HG03280 (cell line): Measurements from ENCODE around the gene KLHL30.

Experiments
- ATAC-seq: cut with Tn5 transposase; IDR thresholded peaks from one replicate; pipeline ENCODE4 v1.9.1; 2021; ENCODE audit warnings: mild to moderate bottlenecking, moderate library complexity; ENCODE audit not compliant: unreplicated experiment

KLHL30 gene, protein sequence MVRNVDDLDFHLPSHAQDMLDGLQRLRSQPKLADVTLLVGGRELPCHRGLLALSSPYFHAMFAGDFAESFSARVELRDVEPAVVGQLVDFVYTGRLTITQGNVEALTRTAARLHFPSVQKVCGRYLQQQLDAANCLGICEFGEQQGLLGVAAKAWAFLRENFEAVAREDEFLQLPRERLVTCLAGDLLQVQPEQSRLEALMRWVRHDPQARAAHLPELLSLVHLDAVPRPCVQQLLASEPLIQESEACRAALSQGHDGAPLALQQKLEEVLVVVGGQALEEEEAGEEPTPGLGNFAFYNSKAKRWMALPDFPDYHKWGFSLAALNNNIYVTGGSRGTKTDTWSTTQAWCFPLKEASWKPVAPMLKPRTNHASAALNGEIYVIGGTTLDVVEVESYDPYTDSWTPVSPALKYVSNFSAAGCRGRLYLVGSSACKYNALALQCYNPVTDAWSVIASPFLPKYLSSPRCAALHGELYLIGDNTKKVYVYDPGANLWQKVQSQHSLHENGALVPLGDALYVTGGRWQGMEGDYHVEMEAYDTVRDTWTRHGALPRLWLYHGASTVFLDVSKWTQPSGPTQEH

DNA sequence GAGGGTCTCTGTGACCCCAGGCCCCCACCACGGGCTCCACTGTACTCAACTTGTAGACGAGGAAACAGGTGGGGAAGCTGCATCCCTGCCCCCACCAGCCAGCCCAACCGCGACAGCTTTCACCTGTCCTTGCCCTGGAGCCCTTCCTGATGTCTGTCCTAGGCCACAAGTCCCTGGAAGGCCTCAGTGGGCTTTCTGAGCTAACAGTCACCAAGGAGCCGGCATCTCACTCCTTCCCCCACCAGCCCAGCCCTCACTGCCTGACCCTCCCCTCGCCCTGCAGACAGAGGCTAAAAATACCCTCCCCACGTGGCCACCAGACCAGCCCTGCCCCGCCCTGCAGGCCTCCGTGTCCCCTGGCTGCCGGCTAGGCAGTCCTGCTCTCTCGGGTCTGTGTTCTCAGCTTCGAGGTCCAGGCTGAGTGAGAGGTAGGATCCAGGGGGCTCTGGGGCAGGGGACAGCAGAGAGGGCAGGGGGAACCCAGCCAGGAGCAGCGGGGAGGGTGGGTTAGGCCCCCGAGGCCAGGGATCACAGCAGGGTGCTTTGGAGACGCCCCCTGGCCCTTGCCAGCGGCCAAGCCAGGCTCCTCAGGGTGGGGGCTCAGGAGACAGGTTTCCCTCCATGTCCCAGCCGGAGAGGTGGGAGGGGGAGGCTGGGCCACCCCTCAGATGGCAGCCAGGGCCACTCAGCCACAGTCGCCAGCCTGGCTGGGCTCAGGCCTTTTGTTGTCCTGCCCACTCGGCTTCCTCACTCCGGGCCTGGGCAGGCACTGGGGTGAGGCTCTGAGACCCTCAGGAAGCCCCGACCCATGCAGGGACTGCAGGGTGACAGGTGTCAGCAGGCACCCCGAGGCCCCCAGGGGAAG lies at the start of gene KLHL30:
Gene KLHL30 (plus strand): TSS at position 338 of the 865 bp plus-strand sequence. CDS start 2,087 bp downstream, outside the sequence.
- ATAC-seq = no peak

DNA sequence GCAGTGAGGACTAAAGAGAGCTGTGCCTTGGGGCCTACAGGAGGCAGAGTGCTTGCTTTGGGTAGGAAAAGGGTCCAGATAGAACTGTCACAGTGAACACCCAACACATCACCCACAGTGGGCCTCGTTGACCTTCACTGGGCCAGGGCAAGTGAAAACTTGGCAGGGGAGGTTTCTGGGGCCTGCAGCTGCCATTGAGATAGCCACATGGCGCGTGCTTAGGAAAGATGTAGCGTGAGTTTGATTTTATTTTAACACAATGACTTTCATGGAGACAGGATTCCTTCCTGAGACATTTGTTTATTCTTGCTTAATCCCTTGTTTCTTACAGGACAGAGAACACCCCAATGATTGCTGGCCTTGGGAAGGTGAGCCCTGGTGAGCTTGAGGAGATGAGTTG lies 47.6 kb upstream of the KLHL30 start:
- no peak for ATAC-seq

DNA sequence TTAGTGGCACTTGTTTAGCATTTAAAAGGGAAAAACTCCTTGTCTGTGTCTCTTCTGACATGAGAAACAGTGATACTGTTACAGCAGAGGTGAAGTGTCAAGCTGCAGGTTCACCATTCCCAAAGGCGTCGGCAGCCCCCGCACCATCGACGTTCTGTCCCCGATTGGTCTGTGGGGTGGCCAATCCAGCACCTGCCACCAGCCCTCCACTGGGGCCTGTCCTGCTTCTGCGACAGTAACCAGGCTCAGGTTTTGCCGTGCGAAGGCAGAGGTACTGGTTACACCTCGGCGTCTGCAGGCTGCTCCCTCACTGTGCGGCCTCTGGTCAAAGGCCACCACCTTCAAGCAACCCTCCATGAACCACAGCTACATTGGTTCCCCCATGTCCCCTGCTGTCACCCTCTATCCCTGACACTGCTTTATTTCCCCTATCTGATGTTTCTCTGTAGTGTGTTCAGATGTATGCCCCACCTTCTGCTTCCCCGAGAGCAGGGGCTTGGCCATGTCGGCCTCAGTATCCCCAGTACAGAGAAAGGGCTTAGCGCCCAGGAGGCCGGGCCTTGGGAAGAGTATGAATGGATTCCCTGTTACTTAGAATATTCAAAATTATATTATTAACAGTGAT lies 46.9 kb upstream of the KLHL30 start:
- ATAC-seq = no peak

DNA sequence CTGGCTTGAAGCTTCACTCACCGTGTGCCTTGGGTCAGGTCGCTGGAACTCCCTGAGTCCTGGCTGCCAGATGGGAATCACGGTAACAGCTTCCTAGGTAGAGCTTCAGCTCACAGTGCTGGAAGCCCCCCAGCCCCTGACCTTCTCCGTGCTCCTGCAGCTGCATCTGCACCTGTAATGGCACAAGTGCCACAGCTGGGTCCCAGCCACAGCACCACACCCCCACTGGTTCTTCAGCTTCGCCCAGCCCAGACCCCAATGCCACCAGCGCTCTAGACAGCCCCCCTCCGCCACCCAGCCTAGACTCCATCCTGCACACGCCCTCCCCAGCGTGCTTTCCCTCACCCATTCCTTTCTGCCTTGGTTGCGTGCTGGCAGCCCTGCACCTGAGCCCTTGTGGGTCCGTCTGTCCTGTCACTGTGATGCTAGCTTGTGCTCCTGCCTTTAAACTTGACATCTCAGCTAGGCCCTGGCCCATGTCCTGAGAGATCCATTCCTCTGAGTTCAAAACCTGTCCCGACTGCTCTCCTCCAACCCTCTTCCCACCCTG lies 45.9 kb upstream of the KLHL30 start:
- no peak for ATAC-seq

DNA sequence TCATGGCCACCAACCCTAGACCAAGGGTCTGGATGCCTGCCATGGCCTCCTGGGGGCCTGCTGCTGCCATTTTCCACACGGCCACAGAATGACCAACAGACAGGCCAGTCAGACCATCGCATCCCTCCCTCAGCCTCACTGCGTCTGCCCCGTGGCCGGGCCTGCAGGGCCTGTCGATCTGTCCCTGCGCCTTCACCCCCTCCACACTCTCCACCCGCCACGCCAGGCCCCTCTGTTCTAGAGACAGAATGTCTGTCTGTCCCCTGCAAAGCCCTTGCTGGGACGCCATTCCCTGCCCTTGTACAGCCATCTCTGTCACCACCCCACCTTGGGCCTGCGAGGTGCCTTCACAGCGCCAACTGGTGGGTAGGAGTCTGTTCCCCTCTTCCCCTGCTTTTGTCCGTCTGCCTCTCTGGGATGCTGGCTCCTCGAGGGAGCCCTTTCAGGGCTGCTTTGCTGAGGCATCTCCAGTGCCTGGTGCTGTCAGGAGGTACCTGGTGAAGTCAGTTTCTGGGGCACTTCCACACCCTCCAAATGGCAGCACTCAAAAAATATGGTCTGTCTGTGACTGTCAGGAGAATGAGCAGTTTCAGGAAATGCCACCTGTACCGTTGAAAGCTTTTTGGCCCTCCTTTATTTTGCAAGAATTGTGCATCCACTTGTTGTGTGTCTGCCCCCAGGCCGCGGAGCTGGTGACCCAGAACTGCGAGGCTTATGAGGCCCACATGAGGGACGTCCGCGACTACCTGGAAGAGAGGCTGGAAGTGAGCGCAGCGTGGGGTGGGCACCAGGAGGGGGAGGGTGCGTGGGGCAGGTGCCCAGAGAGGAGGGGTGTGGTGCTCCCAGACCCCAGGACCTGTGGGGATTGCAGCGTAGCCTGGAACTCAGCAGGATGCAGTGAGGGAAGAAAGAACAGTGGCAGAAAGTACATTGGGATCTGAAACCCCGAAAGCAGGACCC lies 45.0 kb upstream of the KLHL30 start:
- no peak for ATAC-seq

DNA sequence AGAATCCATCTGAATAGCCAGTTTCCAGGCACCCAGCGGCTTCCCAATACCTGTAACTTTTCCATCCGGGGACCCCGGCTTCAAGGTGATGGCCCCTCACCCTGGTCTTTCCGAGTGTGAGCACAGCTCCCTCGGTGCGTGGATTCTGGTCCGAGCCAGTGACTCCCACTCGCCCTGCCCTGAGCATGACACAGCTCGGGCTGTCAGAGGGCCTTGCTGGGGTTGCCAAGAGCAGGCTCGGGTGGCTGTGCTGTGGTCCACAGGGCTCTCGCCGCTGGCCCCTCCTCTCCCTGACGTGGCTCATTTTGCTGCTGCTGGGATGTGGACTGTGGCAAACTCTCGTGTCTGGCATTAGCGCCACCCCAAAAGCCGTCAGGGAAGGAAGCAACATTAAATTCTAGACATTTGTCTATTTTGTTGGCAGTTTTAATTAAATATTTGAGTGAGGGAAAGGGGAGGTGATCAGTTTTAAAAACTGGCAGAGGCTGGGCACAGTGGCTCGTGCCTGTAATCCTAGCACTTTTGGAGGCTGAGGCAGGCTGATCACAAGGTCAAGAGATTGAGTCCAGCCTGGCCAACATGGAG lies 43.9 kb upstream of the KLHL30 start:
- no peak for ATAC-seq

DNA sequence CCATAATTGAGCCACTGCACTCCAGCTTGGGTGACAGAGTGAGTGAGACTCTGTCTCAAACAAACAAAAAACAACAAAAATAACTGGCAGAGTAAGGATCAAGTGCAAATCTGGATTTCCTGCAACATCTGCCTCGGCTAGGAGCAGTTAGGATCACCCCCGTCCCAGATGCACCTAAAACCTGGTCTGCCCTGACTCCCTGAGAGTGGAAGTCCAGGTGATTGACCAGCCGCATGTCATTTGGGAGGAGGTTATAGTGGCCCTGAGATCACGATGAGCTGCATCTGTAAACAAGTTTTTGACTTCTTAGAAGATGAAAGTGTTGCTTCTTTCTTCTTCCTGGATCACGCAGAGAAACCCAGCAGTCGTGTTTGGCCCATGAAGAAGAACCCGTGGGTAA lies 43.3 kb upstream of the KLHL30 start:
- no peak for ATAC-seq

DNA sequence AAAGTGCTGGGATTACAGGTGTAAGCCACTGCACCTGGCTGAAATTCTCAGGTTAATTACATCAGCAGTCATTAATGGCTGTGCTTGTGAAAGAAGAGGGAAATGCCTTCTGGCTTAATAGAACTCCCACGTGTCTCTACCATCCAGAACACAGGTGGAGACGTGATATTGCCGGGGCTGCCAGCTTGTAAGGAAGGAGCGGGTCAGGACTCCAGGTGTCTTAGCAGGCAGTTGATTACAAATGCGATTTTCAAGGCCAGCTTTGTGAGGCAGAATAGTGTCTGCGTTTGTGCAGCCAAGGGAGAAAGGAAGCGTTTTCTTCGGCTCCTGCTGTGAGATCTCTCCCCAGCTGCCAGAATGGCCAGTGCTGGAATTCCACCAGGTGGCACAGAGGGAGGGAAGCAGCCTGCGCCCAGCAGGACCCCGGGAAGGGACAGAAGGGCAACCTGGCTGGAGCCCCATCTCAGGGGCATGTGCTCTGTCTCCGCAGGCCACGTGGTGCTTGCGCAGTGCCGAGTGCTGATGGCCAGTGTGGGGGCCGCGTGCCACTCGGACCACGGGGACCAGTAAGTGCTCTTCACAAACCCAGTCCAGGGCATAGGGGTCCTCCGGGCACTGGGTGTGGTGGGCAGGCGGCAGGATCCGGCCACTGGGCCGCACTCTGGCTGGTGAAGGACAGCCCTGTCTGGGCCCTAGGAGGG lies 42.0 kb upstream of the KLHL30 start:
- ATAC-seq = no peak

DNA sequence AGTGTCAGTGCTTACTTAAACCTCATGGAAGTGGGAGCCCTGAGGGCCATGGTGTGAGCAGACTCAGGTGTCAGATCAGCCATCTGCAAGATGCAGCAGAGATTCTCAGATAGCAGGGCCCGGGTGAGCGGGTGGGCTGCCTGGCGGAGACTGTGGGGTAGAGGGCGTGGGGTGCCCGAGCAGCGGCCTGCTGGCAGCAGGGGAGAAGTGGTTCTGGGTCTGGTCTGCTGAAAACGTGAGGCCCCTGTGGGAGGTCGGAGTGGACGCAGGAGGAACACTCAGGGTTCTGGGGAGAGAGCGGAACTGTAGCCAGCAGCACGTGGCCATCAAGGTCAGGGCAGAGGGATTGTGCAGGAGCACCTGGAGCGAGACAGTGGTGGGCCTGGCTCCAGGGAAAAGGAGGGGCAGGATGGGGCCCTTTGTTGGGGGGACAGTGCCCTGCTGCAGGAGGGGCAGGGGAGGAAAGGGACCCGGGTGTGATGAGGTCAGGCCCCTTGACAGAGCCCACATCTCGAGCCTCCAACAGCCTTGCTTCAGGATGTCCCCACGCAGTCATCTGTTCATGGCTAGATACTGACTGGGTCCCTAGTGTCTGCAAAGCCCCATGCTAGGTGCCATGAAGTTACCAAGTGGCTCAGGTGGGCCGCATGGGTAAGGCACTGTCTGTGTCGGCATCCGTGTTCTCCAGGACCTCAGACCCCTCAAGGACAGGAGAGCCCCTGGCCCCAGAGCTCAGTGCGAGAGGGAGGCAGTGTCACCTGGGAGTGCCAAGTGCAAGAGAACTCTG lies 41.1 kb upstream of the KLHL30 start:
- ATAC-seq = no peak

DNA sequence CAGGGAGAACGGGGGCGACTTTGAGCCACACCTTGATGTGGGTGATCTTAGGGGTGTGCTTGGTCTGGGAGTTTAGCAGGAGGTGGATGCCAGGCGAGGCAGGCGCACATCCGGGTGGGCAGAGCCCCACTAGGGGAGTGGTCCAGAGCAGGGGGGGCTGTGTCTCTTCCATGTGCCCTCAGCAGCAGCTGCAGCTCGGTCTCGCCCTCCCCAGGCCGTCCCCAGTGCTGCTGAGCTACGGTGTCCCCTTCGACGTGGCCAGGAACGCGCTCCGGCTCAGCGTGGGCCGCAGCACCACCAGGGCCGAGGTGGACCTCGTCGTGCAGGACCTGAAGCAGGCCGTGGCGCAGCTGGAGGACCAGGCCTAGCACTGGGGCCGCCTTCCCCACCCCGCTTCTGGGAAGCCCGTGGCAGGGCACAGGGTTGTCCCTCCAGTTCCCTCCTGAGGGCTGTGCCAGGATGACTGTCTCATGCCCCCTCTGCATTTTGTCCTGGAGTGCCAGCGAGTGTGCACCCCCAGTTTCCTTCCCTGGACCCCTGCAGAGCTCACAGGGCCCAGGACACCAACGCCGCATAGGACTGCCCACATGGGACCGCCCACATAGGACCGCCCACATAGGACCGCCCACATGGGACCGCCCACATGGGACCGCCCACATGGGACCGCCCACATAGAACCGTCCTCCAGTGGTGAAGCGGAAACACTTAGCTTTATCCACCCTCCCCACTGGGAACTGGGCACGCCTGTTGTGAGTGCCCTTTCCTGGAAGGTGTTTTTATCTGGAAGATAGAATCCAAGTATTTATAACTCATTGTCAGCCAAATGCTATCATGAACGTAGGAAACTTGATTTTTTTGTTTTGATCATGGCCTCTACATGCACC lies 40.2 kb upstream of the KLHL30 start:
- no peak for ATAC-seq

DNA sequence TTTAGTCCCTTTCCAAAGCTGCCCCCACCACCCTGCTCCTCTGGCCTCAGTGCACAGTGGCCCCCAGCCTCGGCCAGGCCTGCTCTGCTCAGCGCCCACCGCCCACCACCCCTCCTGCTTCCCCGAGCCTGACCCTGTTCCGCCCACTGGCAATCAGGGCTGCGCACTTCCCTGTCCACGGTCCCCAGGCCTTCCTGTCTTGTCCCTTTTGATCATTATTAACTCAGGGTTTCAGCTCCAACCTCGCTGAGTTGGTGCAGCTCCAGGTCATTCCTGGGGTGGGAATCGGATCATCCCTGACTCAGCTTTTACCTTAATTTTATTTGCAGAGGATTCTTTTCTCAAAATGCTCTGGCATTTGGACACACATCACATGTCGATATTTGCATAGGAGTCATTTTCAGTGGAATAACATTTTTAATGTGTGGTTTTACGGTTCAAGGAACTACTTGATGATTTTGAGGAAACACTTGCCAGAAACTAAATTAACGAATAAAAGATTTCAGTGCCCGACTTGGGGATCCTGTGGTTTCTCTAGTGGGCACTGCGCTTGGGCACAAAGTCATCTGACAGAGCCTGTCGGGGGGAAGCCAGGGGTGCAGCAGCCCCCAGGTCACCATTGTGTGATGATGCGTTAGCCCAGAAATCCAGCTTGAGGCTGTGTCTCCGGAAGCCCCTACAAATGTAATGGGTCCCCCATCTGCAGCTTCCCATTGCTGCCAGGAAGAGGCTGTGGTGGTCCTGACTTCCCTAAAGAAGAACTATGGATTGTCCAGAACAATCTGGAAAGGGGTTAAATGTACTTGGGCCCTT lies 39.4 kb upstream of the KLHL30 start:
- ATAC-seq = no peak

DNA sequence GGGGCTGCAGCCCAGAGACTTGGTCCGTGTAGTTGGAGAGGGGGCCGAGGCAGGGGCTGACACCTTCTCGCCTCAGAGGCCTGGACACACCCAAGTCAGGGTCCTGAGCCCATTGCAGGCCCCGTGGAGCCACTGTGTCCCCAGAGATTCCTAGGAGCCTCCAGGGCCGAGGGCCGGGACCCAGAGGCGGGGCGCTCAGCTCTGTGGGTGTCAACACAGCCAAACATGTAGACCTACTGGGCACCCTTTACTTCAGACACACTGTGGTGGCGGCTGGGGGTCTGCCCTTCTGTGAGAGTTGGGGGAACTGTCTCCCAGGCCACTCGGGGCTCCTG lies 38.8 kb upstream of the KLHL30 start:
- no peak for ATAC-seq

DNA sequence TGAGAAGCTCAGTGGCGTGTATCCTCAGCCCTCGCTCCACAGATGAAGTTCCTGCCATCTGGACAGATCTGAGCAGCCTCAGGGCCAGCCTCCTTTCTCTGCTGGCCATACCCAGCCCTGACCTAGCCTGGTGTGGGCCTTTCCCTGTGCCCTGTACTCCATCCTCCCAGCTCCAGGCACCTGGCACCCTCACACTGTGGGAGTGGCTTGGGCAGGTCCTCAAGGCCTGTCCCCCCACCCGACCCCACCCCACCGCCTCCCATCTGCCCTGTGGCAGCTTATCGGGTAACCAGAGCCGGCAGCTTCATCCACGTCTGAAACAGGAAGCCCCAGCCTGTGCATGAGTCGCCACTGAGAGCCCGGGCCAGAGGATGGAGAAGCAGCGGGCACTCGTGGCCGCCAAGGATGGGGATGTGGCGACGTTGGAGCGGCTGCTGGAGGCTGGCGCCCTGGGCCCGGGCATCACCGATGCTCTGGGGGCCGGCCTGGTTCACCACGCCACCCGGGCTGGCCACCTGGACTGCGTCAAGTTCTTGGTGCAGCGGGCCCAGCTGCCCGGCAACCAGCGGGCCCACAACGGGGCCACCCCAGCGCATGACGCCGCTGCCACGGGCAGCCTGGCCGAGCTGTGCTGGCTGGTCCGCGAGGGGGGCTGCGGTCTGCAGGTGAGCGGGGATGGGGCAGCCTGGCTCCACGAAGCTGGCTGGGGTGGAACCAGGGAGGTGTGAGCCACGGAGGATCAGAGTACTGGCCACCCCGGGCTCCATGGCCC lies 38.2 kb upstream of the KLHL30 start, which contains the start of gene ESPNL:
Gene ESPNL (plus strand): TSS at position 292 of the 772 bp plus-strand sequence. CDS start 80 bp downstream, at position 372.
- ATAC-seq = no peak

DNA sequence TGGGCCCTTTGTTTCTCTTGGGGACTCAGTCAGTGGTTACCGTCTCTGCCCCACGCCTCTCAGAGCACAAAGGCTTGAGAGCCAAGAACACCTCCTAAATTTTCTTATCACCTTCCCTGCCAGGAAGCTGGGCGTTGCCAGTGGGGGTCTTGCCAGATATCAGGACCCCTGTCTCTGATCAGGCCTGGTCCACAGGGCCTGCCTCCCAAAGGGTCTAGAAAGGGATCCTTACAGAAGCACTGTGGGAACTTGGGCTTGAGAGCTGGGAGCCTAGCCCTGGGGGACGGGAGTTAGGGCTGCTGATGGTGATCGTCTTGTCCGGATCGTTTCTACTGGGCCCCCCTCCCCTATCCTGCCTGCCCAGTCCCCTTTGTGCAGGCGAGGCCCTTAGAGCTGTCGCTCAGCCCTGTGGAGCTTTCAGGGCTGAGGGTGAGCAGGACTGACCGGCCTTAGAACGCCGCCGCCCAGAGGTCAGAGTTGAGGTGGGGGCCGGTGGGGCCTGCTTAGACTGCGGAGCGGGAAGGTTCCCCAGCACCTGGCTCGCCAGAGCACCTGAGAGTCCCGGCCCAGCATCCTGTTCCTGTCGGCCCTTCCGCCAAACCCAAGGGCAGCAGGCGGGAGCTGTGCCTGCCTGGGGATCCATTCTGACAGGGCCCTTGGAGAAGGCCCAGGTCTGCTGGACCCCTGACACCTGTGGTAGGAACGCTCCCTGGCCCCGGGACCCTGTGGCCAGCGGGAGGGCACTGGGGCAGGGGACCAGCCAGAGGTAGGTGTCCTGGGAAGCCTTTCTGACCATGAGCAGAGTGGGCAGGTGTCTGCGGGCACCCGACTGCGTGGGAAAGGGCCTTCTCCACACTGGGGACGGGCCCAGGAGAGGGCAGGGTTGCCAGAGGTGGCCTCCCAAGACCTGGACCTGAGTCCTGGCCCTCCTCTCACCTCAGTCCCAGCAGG lies 37.4 kb upstream of the KLHL30 start:
- no peak for ATAC-seq
